HG03159 (cell line): Measurements from ENCODE around the gene C16orf74.
A peak's percentile ranks its signal among the peaks of the same experiment; 100 is the strongest.

Source experiments
- ATAC-seq: cut with Tn5 transposase; IDR thresholded peaks from one replicate; pipeline ENCODE4 v1.9.1; 2021; ENCODE audit warnings: mild to moderate bottlenecking, moderate library complexity; ENCODE audit not compliant: unreplicated experiment

Gene C16orf74

DNA sequence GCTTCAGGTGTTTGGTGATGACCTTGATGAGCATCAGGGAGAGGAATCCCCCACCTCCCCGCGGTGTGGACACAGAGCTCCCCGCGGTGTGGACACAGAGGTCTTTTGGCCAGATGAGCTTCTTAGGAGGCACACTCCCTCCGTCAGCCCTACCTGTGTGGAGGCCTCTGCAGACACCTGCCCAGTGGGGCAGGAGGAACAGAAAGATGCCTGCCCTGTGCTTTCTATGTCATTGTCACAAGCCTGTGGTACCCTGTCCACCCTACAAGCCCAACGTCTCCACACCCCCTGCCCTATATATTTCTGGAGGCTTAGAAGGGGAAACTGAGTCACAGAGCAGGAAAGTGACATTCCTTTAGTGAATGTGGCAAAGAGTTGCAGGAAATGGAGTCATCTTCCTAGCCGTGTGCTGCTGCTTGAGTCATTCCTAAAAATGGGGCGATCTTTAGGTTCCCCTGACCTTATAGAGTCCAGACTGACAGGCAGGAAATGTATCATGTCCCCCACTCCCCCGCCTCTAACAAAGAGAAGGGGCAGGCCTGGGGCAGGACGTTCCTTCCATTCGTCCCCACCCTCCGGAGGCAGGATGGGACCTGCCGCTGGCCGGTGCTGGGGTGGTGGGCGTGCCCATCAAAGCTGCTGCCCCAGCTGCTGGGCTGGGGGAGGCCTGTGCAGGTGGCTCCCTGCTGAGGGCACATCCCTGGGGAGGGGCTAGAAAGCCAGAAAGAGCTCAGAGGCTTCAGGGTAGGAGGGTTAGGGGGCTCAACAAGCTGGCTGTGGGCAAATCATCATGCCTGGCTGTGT, 1.0 kb upstream of the C16orf74 start:
- ATAC-seq, result no peak

- no peak for ATAC-seq
Observed at GRCh38 chr16:85750146-85750826, 610 bp downstream of the C16orf74 start.

DNA sequence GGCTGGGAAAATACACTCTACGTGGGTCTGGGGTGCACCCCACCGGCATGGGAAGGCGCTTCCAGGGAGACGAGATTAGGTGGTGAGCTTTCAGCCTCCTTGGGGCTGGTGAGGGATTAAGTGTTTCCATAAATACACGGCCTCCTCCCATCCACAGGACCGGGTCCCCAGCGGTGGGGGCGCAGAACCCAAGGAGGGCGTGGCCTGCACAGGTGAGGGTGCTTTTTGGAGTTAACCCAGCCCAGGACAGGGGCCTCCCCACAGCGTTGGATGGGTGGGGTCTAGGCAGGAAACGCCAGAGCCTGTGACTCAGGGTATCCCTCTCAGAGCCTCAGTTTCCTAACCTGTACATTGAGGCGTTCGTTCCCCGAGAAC, 1.1 kb downstream of the C16orf74 start:
- no peak for ATAC-seq

- ATAC-seq, result no peak
Observed at GRCh38 chr16:85746460-85747215, 4.3 kb downstream of the C16orf74 start.

GRCh38 chr16:85738923-85739715, 11.8 kb downstream of the C16orf74 start:
- no peak for ATAC-seq

DNA sequence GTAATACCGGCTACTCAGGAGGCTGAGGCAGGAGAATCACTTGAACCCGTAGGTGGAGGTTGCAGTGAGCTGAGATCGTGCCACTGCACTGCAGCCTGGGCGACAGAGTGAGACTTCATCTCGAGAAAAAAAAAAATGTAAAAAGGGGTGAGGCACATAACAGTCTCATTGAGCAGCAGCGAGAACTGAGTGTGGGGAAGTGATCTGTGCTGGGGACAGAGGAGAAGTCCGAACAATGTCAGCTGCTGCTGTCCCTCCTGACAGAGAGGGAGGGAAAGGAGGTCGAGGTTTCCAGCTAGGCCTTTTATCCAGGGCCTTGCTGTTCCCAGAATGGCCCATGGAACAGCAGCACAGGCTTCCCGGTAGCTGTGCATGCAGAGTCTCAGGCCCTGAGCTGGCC, 14.0 kb downstream of the C16orf74 start:
- ATAC-seq, result no peak

GRCh38 chr16:85735946-85736345, 14.9 kb downstream of the C16orf74 start:
- ATAC-seq, result no peak

DNA sequence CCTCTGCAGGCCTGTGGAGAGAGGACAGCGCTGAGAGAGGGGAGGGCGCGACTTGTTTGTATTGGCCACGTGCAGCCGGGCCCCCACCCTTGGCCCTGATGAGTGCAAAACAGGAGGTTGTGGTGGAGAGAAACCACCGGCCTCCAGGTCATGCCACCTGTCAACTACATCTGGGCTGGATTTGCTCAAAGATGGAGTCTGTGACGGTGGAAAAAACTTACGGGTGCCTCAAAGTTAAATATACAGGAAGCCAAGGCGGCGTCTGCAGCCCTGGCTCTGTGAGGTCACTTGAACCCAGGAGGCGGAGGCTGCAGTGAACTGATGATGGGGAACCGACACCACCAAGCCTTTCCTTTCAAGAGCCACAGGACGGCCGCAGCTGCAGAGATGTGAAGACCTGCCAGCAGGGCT, 15.7 kb downstream of the C16orf74 start:
- ATAC-seq, result peak; percentile 82

- no peak for ATAC-seq
Observed at GRCh38 chr16:85734311-85735017, 16.4 kb downstream of the C16orf74 start.

GRCh38 chr16:85733839-85734170, 17.1 kb downstream of the C16orf74 start:
- no peak for ATAC-seq

GRCh38 chr16:85733155-85733838, 17.6 kb downstream of the C16orf74 start:
- no peak for ATAC-seq

DNA sequence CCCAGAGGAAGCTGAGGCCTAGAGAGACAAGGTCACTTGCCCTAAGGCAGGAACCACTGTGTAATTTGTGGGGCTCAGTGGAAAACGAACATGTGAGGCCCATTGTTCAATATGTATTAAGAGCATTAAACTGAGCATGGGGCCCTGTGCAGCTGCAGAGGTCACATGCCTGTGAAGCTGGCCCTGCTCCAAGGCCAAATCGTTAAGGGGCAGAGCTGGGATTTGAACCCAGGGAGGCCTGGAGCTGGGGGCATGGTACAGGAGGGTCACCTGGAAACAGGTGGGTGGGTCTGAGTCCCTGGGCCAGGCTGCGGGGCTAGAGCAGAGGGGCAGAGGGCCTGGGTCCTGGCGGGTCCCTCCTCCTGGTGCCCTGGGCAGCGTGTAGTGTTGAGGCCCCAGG, 19.7 kb downstream of the C16orf74 start:
- no peak for ATAC-seq

- ATAC-seq, result no peak
Observed at GRCh38 chr16:85730186-85730465, 20.8 kb downstream of the C16orf74 start.

GRCh38 chr16:85729452-85730185, 21.3 kb downstream of the C16orf74 start:
- no peak for ATAC-seq

- ATAC-seq, result no peak
Observed at GRCh38 chr16:85728879-85729278, 22.0 kb downstream of the C16orf74 start.

GRCh38 chr16:85724936-85725335, 26.0 kb downstream of the C16orf74 start:
- no peak for ATAC-seq

- ATAC-seq, result no peak
Observed at GRCh38 chr16:85724126-85724879, 26.6 kb downstream of the C16orf74 start.

DNA sequence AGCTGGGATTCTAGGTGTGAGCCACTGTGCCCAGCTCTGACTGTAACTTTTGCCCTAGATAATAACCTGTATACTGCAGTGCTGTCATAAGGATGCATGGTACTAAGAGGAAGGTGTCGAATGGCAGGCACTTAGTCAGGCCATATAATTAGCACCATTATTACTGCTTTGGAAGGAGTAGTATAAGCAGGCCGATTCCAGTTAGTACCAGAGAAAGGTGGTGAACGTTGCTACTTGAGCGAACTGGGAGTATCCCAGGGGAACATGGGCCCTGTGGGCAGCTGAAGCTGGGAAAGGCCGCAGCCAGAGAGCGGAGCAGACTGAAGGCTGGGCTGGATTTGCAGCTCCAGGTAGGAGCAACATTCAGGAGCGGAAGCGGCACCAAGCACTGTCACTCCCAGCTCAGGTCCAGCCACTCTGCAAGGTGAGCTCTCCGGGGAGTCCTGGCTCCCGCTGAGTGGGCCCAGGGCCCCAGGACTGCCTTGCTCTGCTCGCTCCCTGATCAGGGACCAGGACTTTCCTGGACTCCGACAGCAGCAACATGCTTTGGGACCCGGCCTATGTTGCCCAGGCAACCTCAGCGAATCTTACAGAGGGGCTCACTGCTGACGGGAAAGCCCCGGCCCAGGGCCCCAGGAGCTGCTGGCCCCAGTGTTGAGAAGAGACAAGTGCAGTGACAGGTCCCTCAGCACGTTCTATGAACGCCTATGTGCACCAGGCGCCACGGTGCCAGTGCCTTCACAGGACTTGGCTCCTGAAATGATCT, 28.6 kb downstream of the C16orf74 start:
- ATAC-seq, result no peak
